HG02870 (cell line): ENCODE results near the gene CCR5AS.

Source experiments
- ATAC-seq: cut with Tn5 transposase; IDR thresholded peaks from one replicate; pipeline ENCODE4 v1.9.1; 2021; ENCODE audit warnings: mild to moderate bottlenecking, moderate library complexity; ENCODE audit not compliant: unreplicated experiment

The CCR5AS gene

DNA sequence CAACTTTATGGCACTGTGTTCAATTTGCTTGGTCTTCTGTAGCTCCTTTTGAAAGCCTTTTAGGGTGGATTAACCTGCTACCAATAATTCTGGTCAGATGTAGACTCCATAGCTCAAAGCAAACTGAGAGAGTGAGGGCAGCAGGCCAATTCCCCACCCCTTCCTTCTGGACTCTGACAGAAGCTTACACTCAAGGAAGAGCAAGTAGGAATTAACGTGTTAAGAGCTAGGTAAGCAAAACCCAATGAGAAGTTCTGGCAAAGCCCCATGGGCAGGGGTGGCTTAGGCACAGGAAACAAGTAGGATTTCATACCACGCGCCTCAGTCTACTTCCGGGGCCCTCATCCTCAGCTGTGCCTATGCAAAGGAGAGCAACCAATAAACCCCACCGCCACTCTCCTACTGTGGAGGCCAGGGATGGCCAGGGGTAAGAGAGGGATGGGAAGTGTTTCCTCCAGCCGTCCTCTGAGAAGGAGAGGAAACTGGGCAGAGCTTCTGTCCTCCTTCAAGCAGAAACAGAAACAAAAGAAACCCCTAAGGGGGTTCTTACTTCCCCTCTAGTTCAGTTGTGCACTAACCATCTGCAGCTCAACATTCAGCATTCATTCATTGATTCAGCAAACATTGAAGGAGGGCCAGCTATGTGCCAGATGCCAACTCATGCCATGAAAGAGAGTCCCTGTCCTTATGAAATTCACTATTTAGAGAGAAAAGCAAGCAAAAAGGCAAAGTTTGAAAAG, 23.5 kb downstream of the CCR5AS start:
- no peak for ATAC-seq

DNA sequence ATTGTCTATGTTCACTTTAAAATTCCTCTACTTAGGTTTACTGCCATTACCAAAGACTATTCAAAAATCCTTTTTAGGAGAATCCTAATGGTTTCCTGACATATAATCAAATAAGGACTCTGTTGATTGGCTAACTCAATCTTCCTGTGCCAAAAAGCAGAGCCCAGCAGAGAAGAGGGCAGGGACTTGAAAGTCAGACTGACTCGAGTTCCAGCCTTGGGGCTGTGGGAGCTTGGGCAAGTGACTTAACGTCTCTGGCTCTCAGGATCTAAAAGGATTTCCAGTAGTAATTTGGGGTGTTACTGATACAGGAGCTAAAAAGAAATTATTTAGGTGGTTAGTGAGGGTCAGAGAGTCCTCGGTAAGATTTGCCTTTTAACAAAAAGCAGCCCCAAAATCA, 25.2 kb downstream of the CCR5AS start:
- ATAC-seq: no peak

DNA sequence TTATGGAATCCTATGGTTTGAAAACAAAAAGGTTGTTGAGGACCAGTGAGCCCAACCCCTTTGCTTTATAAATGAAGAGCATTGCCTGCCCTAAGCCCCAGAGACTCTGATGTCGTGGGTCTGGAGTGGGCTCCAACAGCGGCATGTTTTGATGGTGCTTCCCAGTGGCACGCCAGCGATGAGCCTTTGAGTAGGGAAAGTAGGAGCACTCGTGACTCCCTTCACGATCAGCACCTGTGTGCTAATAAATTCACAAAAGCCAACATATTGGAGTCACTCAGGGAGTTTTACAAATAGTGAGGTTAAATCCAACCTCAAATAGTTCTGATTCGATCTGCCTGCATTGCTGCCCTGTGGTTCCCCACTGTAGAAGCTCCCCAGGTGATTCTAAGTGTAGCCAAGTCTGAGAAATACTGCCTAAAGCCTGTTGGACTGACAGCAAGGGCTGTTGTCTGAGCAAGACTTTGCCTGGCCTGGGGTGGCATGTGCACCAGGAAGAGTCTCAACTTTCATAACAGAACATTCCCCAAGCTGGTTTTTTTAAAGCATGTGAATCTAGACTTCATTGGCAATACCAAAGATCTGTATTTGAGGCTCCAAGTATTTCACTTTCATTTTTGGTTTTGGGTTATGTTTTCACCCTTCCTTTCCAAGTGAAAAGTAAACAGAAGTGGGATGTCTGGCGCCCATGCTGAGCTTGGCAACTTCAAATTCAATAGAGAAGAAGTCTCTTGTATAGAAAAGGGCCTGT, 26.2 kb downstream of the CCR5AS start:
- no peak for ATAC-seq

DNA sequence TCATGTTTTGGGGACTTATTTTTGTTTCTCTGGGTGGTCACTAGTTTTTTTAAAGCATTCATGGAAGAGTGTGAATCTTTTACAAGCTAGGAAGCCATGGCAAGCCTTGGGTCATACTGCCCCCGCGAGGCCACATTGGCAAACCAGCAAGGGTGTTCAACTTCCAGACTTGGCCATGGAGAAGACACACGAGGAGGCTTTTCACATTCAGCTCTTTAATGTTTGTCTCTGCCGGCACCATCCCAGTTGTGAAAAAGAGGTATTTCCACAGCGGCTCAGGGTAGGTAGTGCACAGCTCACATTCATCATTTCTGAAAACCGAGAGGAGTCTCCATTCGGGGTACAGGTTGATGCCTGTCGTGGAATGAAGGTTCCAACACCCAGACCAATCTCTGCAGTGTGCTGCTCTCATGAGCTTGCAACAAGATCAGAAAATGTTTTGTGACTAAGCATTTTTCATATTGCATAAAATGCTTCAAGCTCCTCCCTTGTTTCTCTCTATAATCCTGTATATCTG, 28.4 kb downstream of the CCR5AS start:
- no peak for ATAC-seq

DNA sequence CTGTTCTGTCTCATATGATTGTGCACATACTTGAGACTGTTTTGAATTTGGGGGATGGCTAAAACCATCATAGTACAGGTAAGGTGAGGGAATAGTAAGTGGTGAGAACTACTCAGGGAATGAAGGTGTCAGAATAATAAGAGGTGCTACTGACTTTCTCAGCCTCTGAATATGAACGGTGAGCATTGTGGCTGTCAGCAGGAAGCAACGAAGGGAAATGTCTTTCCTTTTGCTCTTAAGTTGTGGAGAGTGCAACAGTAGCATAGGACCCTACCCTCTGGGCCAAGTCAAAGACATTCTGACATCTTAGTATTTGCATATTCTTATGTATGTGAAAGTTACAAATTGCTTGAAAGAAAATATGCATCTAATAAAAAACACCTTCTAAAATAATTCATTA, 31.1 kb downstream of the CCR5AS start:
- no peak for ATAC-seq

DNA sequence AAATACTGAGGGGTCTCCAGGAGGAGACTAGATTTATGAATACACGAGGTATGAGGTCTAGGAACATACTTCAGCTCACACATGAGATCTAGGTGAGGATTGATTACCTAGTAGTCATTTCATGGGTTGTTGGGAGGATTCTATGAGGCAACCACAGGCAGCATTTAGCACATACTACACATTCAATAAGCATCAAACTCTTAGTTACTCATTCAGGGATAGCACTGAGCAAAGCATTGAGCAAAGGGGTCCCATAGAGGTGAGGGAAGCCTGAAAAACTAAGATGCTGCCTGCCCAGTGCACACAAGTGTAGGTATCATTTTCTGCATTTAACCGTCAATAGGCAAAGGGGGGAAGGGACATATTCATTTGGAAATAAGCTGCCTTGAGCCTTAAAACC, 31.6 kb downstream of the CCR5AS start:
- ATAC-seq: no peak

DNA sequence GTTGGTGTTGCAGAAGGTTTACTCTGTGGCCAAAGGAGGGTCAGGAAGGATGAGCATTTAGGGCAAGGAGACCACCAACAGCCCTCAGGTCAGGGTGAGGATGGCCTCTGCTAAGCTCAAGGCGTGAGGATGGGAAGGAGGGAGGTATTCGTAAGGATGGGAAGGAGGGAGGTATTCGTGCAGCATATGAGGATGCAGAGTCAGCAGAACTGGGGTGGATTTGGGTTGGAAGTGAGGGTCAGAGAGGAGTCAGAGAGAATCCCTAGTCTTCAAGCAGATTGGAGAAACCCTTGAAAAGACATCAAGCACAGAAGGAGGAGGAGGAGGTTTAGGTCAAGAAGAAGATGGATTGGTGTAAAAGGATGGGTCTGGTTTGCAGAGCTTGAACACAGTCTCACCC, 32.1 kb downstream of the CCR5AS start:
- no peak for ATAC-seq

DNA sequence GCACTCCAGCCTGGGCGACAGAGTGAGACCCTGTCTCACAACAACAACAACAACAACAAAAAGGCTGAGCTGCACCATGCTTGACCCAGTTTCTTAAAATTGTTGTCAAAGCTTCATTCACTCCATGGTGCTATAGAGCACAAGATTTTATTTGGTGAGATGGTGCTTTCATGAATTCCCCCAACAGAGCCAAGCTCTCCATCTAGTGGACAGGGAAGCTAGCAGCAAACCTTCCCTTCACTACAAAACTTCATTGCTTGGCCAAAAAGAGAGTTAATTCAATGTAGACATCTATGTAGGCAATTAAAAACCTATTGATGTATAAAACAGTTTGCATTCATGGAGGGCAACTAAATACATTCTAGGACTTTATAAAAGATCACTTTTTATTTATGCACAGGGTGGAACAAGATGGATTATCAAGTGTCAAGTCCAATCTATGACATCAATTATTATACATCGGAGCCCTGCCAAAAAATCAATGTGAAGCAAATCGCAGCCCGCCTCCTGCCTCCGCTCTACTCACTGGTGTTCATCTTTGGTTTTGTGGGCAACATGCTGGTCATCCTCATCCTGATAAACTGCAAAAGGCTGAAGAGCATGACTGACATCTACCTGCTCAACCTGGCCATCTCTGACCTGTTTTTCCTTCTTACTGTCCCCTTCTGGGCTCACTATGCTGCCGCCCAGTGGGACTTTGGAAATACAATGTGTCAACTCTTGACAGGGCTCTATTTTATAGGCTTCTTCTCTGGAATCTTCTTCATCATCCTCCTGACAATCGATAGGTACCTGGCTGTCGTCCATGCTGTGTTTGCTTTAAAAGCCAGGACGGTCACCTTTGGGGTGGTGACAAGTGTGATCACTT, 34.1 kb downstream of the CCR5AS start:
- ATAC-seq: no peak

DNA sequence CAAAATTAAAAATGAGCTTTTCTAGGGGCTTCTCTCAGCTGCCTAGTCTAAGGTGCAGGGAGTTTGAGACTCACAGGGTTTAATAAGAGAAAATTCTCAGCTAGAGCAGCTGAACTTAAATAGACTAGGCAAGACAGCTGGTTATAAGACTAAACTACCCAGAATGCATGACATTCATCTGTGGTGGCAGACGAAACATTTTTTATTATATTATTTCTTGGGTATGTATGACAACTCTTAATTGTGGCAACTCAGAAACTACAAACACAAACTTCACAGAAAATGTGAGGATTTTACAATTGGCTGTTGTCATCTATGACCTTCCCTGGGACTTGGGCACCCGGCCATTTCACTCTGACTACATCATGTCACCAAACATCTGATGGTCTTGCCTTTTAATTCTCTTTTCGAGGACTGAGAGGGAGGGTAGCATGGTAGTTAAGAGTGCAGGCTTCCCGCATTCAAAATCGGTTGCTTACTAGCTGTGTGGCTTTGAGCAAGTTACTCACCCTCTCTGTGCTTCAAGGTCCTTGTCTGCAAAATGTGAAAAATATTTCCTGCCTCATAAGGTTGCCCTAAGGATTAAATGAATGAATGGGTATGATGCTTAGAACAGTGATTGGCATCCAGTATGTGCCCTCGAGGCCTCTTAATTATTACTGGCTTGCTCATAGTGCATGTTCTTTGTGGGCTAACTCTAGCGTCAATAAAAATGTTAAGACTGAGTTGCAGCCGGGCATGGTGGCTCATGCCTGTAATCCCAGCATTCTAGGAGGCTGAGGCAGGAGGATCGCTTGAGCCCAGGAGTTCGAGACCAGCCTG, 35.1 kb downstream of the CCR5AS start:
- no peak for ATAC-seq

DNA sequence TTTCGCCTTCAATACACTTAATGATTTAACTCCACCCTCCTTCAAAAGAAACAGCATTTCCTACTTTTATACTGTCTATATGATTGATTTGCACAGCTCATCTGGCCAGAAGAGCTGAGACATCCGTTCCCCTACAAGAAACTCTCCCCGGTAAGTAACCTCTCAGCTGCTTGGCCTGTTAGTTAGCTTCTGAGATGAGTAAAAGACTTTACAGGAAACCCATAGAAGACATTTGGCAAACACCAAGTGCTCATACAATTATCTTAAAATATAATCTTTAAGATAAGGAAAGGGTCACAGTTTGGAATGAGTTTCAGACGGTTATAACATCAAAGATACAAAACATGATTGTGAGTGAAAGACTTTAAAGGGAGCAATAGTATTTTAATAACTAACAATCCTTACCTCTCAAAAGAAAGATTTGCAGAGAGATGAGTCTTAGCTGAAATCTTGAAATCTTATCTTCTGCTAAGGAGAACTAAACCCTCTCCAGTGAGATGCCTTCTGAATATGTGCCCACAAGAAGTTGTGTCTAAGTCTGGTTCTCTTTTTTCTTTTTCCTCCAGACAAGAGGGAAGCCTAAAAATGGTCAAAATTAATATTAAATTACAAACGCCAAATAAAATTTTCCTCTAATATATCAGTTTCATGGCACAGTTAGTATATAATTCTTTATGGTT, 35.9 kb downstream of the CCR5AS start, which contains the start of gene CCR5:
Gene CCR5 (plus strand): TSS at position 108 of the 680 bp plus-strand sequence. CDS start 1,957 bp downstream, outside the sequence.
- ATAC-seq: no peak

DNA sequence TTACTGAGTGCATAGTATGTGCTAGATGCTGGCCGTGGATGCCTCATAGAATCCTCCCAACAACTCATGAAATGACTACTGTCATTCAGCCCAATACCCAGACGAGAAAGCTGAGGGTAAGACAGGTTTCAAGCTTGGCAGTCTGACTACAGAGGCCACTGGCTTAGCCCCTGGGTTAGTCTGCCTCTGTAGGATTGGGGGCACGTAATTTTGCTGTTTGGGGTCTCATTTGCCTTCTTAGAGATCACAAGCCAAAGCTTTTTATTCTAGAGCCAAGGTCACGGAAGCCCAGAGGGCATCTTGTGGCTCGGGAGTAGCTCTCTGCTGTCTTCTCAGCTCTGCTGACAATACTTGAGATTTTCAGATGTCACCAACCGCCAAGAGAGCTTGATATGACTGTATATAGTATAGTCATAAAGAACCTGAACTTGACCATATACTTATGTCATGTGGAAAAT, 37.2 kb downstream of the CCR5AS start:
- peak; percentile 69 for ATAC-seq

DNA sequence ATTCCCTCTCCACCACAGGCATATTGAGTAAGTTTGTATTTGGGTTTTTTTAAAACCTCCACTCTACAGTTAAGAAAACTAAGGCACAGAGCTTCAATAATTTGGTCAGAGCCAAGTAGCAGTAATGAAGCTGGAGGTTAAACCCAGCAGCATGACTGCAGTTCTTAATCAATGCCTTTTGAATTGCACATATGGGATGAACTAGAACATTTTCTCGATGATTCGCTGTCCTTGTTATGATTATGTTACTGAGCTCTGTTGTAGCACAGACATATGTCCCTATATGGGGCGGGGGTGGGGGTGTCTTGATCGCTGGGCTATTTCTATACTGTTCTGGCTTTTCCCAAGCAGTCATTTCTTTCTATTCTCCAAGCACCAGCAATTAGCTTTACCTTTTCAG, 37.7 kb downstream of the CCR5AS start:
- ATAC-seq: no peak

DNA sequence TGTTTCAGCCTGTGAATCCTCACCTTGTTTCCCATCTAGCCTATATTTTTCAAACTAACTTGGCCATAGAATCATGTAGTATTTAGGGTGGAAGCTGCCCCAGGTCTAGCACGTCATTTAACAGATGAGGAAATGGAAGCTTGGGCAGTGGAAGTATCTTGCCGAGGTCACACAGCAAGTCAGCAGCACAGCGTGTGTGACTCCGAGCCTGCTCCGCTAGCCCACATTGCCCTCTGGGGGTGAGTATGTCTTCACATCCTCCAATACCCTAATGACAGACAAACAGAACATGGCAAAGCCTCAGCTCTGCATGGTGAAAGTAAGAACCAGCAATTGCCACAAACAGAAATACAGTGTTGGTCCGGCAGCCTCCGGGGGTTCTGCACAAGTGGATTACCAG, 38.3 kb downstream of the CCR5AS start:
- ATAC-seq: no peak

DNA sequence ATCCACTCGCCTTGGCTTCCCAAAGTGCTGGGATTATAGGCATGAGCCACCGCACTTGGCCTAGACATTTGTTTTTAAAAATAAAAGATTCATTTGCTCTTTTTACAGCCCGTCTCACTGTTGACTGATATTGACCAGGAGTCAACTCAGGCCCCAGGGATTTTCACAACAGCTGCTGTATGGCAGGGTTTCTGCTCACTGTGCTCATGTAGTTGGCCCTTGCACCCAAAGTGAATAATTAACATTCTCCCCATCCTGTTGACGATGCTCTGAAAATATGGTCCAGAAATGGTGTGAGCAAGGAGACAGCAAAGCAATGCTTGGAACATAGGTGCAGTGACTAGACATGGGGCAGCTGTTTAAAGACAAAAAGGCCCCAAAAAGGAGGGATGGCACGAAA, 39.1 kb downstream of the CCR5AS start:
- ATAC-seq: no peak

DNA sequence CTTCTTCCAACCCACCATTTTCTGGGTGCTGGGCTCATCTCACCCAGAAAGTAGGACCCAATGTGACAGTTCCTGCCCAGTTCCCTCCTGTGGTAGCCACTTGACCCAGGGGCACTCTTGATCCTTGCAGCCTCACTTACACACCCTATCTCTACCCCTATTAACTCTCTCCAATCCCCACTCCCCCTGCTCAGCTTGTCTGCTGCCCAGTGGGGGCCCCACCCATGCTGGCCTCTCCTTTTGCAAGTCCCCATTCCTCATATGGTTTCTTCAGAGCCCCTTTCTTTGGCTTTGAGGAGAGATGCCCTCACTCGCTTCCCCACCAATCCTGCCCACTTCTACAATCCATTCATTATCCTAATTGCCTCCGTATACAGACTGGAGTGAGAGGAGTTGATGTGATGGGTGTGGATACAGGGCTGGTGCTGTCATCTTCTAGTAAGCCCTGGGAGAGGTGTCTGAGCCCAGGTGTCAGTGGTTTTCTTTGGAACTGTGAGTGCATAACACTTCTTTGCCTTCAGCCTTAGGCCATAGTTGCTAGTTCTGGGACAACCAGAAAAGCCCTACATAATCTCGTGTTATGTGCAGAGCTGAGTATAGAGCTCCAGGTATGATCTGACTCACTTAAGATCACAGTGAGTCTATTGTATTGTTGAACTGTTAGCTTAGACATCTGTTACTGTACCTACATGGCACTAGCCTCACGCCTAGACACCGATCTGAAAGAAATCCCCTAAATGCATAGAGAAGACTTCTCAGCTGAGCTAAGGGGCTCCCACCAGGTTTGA, 40.9 kb downstream of the CCR5AS start:
- no peak for ATAC-seq

DNA sequence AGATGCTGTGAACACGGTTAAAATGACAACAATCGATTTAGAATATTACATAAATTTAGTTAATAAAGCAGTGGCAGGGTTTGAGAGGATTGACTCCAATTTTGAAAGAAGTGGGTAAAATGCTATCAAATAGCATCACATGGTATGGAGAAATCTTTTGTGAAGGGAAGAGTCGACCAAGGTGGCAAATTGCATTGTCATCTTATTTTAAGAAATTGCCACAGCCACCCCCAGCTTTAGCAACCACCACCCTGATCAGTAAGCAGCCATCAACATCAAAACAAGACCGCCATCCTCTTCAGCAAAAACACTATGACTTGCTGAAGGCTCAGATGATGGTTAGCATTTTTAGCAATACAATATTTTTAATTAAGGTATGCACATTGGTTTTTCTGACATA, 41.8 kb downstream of the CCR5AS start:
- ATAC-seq: no peak

DNA sequence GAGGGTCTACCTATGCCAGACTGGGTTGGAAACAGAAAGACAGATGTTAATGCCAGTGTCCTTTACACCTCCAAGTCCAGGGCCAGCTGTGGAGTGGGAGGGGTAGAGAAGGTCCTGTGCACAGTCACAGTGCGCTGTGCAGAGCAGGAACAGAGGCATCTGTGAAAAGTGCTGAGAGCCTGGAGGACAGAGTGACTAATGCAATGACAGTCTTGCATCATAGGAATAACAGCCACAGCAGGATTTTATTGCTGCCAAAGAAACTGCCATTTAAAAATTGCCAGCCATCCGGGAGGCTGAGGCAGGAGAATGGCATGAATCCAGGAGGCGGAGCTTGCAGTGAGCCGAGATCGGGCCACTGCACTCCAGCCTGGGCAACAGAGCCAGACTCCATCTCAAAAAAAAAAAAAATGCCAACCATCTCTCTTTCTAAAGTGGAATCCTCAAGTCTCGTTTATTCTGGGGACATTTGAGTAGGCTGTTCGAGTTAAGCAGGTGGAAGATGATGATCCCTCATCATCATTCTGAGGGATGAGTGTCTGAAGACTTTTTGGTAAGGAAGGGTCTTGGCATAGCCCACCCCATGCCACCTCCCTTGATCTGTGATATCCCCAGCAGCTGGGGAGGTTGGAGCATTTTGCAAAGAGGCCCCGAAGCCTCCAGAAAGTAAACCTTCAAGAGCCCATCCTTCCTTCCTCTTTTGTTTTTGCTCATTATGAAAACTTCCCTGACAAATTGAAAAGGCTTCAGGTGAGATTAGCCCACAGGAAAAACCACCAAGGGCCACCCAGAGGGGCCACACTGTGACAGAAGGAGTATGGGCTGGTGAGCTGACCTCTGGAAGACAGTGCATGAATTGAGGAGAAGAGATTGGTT, 45.2 kb downstream of the CCR5AS start:
- ATAC-seq: no peak

DNA sequence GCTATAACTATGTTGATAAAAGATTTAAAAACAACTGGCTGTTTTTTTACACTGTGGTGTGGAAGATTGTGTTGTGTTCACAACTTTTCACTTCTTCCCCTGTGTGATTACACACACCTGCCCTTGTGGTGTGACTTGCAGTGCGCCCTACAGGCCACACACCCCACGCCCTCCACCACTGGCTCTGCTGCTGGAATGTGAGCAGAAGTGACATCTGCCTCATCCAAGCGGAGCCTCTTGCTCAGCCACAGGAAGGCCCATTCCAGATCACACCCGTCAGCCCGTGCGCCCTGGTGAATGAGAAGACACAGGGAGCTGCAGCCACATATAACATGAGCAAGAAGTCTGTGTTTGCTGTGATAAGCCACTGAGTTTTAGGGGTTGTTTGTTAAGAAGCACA, 46.0 kb downstream of the CCR5AS start:
- ATAC-seq: no peak
